ENCODE measurements around the gene LTB4R2.

- TF ChIP-seq EZH2 (optimal IDR thresholded peaks at IDR 0.05; ENCODE audit: low read depth, low read length): no peak
- TF ChIP-seq, protein P1, sequence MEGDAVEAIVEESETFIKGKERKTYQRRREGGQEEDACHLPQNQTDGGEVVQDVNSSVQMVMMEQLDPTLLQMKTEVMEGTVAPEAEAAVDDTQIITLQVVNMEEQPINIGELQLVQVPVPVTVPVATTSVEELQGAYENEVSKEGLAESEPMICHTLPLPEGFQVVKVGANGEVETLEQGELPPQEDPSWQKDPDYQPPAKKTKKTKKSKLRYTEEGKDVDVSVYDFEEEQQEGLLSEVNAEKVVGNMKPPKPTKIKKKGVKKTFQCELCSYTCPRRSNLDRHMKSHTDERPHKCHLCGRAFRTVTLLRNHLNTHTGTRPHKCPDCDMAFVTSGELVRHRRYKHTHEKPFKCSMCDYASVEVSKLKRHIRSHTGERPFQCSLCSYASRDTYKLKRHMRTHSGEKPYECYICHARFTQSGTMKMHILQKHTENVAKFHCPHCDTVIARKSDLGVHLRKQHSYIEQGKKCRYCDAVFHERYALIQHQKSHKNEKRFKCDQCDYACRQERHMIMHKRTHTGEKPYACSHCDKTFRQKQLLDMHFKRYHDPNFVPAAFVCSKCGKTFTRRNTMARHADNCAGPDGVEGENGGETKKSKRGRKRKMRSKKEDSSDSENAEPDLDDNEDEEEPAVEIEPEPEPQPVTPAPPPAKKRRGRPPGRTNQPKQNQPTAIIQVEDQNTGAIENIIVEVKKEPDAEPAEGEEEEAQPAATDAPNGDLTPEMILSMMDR (IDR thresholded peaks at IDR 0.05; ENCODE audit: low read length): no peak
These were observed 24.7 kb downstream of the LTB4R2 start, which contains the start of gene ADCY4 for GRCh38 chr14:24334431-24335291.

Measured in MM.1S (cell line).